ENCODE results near the gene PLAU.
"Not testable (repeated sequence)": the region's sequence is repeated elsewhere in the genome, so short reads cannot be mapped to it uniquely, and the experiment has no call there.

PLAU gene

GRCh38 chr10:73910401-73910763, 550 bp upstream of the PLAU start:
- no peaks in the 10 kb centered on the region for H3K36me3 Mint-ChIP-seq
- no peak overlapping the region for H3K27ac Mint-ChIP-seq
- DNase-seq = no peak
- peaks cover 46% of the 10 kb centered on the region for H3K4me1 Mint-ChIP-seq
- H3K9me3 Mint-ChIP-seq = no peaks in the 10 kb centered on the region
- peaks cover 93% of the 10 kb centered on the region for H3K27me3 Mint-ChIP-seq
- H3K4me3 Mint-ChIP-seq = peak overlapping the region; percentile 65
- CTCF ChIA-PET = interaction anchor here (0.7 to 1.3 kb wide), 3 partner anchors 8 to 24 kb away, joined by 3 to 5 read pairs (median 3); no protein-coding TSS in a partner anchor

DNA sequence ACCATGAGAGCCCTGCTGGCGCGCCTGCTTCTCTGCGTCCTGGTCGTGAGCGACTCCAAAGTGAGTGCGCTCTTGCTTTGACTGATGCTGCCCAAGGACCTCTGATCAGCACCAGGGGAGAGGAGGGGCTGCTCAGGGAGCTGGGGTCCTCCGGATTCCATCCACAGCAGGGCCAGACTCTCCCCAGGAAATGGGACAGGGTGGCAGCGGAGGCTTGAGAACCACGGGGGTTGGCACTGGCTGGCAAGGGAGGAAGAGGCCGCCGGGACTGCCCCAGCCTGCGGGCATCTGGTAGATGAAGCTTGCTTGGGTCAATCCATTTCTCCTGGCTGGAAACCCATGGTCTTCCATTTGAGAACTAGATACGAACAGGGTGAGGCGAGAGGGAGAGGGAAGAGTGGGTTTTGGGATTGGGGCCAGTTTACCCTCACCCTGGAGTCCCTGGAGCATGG, 647 bp downstream of the PLAU start:
- Mint-ChIP-seq H3K9me3 (no peaks in the 10 kb centered on the region), H3K27ac (no peak overlapping the region), H3K27me3 (peaks cover 96% of the 10 kb centered on the region), H3K36me3 (no peaks in the 10 kb centered on the region), H3K4me1 (peaks cover 46% of the 10 kb centered on the region), H3K4me3 (peak overlapping the region; percentile 86)
- DNase-seq = no peak
- CTCF ChIA-PET = interaction anchor here (0.8 to 1.7 kb wide), 4 partner anchors 9 to 28 kb away, joined by 3 to 7 read pairs (median 4); no protein-coding TSS in a partner anchor

- CTCF ChIA-PET = interaction anchor here (1.1 kb wide), 1 partner anchor 28 kb away, joined by 5 read pairs; no protein-coding TSS in a partner anchor
- H3K27ac Mint-ChIP-seq = no peak overlapping the region
- H3K36me3 Mint-ChIP-seq = peaks cover 5% of the 10 kb centered on the region
- peaks cover 27% of the 10 kb centered on the region for H3K4me1 Mint-ChIP-seq
- peaks cover 8% of the 10 kb centered on the region for H3K9me3 Mint-ChIP-seq
- H3K4me3 Mint-ChIP-seq = no peak overlapping the region
- DNase-seq = no peak
- H3K27me3 Mint-ChIP-seq = peaks cover 94% of the 10 kb centered on the region
These were observed 3.1 kb downstream of the PLAU start for GRCh38 chr10:73914036-73914435.

DNA sequence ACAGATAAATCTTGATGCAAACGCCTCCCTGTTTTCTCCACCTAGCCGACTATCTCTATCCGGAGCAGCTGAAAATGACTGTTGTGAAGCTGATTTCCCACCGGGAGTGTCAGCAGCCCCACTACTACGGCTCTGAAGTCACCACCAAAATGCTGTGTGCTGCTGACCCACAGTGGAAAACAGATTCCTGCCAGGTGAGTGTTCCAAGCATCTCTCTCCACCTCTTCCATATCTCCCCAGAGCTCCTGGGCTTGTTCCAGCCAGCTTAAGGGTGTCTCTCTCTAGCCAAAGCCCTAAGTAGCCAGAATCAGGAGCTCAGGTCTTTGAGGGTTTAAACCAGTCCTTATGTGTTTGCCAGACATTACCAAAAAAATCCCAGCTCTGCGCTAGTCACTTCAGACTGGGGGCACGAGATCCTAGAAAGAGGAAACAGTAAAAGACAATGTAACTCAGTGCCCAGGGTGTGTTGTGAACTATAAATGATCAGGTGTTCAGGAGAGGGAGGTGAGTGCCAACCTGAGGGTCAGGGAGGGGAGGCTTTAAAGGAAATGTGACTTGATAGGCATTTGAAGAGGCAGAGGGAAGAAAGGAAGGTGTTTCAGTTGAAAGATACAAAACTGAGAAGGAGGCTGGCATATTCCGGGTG, 4.4 kb downstream of the PLAU start:
- H3K27ac Mint-ChIP-seq = no peak overlapping the region
- peaks cover 14% of the 10 kb centered on the region for H3K9me3 Mint-ChIP-seq
- CTCF ChIA-PET = interaction anchor here (0.7 to 1.2 kb wide), 3 partner anchors 21 to 187 kb away, joined by 3 read pairs; no protein-coding TSS in a partner anchor
- peaks cover 94% of the 10 kb centered on the region for H3K27me3 Mint-ChIP-seq
- peaks cover 9% of the 10 kb centered on the region for H3K36me3 Mint-ChIP-seq
- no peak overlapping the region for H3K4me3 Mint-ChIP-seq
- DNase-seq = no peak
- peaks cover 20% of the 10 kb centered on the region for H3K4me1 Mint-ChIP-seq

DNA sequence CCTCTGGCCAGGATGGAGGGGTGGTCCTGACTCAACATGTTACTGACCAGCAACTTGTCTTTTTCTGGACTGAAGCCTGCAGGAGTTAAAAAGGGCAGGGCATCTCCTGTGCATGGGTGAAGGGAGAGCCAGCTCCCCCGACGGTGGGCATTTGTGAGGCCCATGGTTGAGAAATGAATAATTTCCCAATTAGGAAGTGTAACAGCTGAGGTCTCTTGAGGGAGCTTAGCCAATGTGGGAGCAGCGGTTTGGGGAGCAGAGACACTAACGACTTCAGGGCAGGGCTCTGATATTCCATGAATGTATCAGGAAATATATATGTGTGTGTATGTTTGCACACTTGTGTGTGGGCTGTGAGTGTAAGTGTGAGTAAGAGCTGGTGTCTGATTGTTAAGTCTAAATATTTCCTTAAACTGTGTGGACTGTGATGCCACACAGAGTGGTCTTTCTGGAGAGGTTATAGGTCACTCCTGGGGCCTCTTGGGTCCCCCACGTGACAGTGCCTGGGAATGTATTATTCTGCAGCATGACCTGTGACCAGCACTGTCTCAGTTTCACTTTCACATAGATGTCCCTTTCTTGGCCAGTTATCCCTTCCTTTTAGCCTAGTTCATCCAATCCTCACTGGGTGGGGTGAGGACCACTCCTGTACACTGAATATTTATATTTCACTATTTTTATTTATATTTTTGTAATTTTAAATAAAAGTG, 6.0 kb downstream of the PLAU start:
- Mint-ChIP-seq H3K4me1 (peaks cover 22% of the 10 kb centered on the region), H3K27me3 (peaks cover 93% of the 10 kb centered on the region), H3K4me3 (no peak overlapping the region), H3K36me3 (peaks cover 9% of the 10 kb centered on the region), H3K9me3 (peaks cover 14% of the 10 kb centered on the region), H3K27ac (no peak overlapping the region)
- DNase-seq = no peak
- CTCF ChIA-PET = interaction anchor here (1.6 kb wide), 1 partner anchor 24 kb away, joined by 8 read pairs; no protein-coding TSS in a partner anchor

- peaks cover 9% of the 10 kb centered on the region for H3K36me3 Mint-ChIP-seq
- no peak overlapping the region for H3K4me3 Mint-ChIP-seq
- peak overlapping the region; percentile 9 for H3K27ac Mint-ChIP-seq
- H3K27me3 Mint-ChIP-seq = peaks cover 93% of the 10 kb centered on the region
- CTCF ChIA-PET = interaction anchor here (1.6 kb wide), 1 partner anchor 23 kb away, joined by 8 read pairs; no protein-coding TSS in a partner anchor
- peaks cover 14% of the 10 kb centered on the region for H3K9me3 Mint-ChIP-seq
- no peak for DNase-seq
- H3K4me1 Mint-ChIP-seq = peaks cover 28% of the 10 kb centered on the region
These were observed 6.8 kb downstream of the PLAU start for GRCh38 chr10:73917566-73918305.

- not testable (repeated sequence) for H3K27ac Mint-ChIP-seq, H3K4me3 Mint-ChIP-seq, DNase-seq
- Mint-ChIP-seq H3K9me3 (peaks cover 14% of the 10 kb centered on the region), H3K4me1 (peaks cover 33% of the 10 kb centered on the region), H3K27me3 (peaks cover 93% of the 10 kb centered on the region), H3K36me3 (peaks cover 10% of the 10 kb centered on the region)
- CTCF ChIA-PET = interaction anchor here (0.7 to 2.5 kb wide), 3 partner anchors 21 to 40 kb away, joined by 3 to 10 read pairs (median 3); no protein-coding TSS in a partner anchor
These were observed 8.5 kb downstream of the PLAU start for GRCh38 chr10:73919481-73919880.

DNA sequence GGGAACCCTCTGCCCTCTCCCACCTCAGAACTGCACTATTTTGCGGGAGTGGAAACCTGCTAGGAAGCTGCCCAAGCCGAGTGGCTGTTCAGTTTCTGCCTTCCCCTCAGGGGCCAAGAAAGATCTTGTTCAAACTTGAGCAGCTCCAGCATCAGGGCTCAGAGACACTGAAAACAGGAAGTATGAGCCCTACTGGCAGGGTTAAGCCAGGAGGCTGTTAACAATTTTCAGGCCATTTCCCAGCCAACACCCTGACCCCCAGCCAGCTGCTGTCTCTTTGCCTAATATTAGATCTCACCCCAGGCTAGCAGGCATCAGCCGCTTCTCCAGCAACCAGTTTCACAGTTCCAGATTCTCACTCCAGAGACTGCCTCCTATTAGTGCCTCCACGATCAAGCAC, 9.2 kb downstream of the PLAU start:
- Mint-ChIP-seq H3K27ac (no peak overlapping the region), H3K36me3 (peaks cover 13% of the 10 kb centered on the region), H3K4me1 (peaks cover 33% of the 10 kb centered on the region), H3K9me3 (peaks cover 14% of the 10 kb centered on the region), H3K4me3 (no peak overlapping the region), H3K27me3 (peaks cover 93% of the 10 kb centered on the region)
- DNase-seq = no peak
- CTCF ChIA-PET = interaction anchor here (0.7 to 2.5 kb wide), 3 partner anchors 20 to 40 kb away, joined by 3 to 10 read pairs (median 3); no protein-coding TSS in a partner anchor

- CTCF ChIA-PET = interaction anchor here (0.6 kb wide), 1 partner anchor 36 kb away, joined by 4 read pairs; no protein-coding TSS in a partner anchor
- peaks cover 93% of the 10 kb centered on the region for H3K27me3 Mint-ChIP-seq
- peaks cover 14% of the 10 kb centered on the region for H3K9me3 Mint-ChIP-seq
- H3K4me1 Mint-ChIP-seq = peaks cover 35% of the 10 kb centered on the region
- H3K4me3 Mint-ChIP-seq = peak overlapping the region; percentile 3
- peak; percentile 54 for DNase-seq
- H3K27ac Mint-ChIP-seq = peak overlapping the region; percentile 72
- H3K36me3 Mint-ChIP-seq = peaks cover 13% of the 10 kb centered on the region
These were observed 11.3 kb downstream of the PLAU start for GRCh38 chr10:73922007-73922863.

- H3K9me3 Mint-ChIP-seq = peaks cover 13% of the 10 kb centered on the region
- peaks cover 95% of the 10 kb centered on the region for H3K27me3 Mint-ChIP-seq
- H3K4me1 Mint-ChIP-seq = peaks cover 35% of the 10 kb centered on the region
- peaks cover 11% of the 10 kb centered on the region for H3K36me3 Mint-ChIP-seq
- DNase-seq = no peak
- no peak overlapping the region for H3K27ac Mint-ChIP-seq
- CTCF ChIA-PET = interaction anchor here (0.6 kb wide), 1 partner anchor 36 kb away, joined by 4 read pairs; no protein-coding TSS in a partner anchor
- no peak overlapping the region for H3K4me3 Mint-ChIP-seq
These were observed 11.9 kb downstream of the PLAU start for GRCh38 chr10:73922864-73923133.

DNA sequence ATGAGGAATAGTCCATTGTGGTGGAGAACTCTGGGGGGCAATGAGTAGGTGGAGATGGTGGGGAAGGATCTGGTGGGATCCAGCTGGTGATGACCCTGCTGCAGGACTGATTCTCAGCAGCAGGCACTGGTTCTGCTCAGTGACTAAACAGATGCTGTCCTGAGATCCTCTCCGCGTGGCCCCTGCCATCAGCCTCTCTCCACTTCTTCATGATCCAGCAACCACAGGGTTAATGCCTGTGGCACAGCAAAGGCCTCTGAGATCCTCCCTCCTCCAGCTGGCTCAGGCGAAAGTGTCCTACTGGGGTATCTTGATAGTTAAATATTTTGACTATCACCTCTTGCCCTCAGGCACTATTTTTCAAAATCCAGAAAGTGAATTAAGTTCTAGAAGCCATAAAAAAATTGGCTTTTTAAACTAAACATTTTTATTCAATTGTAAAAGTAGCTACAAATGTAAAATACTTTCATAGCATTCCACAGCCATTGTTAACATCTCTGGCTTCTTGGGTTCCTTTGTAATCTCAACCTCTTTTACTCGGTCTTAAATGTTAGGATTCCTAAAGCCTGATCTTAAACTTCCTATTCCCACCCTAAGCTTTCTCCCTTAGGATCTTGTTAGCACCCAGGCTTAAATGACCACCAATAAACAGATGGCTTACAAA, 13.1 kb downstream of the PLAU start:
- Mint-ChIP-seq H3K27me3 (peaks cover 97% of the 10 kb centered on the region), H3K27ac (no peak overlapping the region), H3K9me3 (peaks cover 6% of the 10 kb centered on the region), H3K4me1 (peaks cover 35% of the 10 kb centered on the region), H3K4me3 (no peak overlapping the region), H3K36me3 (peaks cover 8% of the 10 kb centered on the region)
- CTCF ChIA-PET = interaction anchor here (1.0 to 1.4 kb wide), 2 partner anchors 17 to 40 kb away, joined by 3 to 4 read pairs; no protein-coding TSS in a partner anchor
- no peak for DNase-seq

DNA sequence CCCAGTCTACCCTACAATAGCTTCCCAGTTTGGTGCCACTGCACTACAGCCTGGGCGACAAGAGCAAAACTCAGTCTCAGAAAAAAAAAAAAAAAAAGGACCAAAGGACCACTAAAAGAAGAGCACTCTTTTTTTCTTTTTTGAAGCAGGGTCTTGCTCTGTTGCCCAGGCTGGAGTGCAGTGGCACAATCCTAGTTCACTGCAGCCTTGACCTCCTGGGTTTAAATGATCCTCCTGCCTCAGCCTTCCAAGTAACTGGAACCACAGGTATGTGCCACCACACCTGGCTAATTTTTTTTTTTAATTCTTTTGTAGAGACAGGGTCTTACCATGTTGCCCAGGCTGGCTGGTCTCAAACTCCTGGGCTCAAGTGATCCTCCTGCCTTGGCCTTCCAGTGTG, 14.0 kb downstream of the PLAU start:
- no peak overlapping the region for H3K27ac Mint-ChIP-seq
- CTCF ChIA-PET = no interaction called here
- DNase-seq = no peak
- H3K4me1 Mint-ChIP-seq = peaks cover 33% of the 10 kb centered on the region
- H3K27me3 Mint-ChIP-seq = peaks cover 97% of the 10 kb centered on the region
- H3K36me3 Mint-ChIP-seq = peaks cover 6% of the 10 kb centered on the region
- H3K4me3 Mint-ChIP-seq = no peak overlapping the region
- H3K9me3 Mint-ChIP-seq = peaks cover 4% of the 10 kb centered on the region

- no peak for DNase-seq
- no peaks in the 10 kb centered on the region for H3K9me3 Mint-ChIP-seq
- no peak overlapping the region for H3K27ac Mint-ChIP-seq
- peaks cover 5% of the 10 kb centered on the region for H3K36me3 Mint-ChIP-seq
- CTCF ChIA-PET = no interaction called here
- H3K4me1 Mint-ChIP-seq = peaks cover 27% of the 10 kb centered on the region
- H3K4me3 Mint-ChIP-seq = no peak overlapping the region
- peaks cover 93% of the 10 kb centered on the region for H3K27me3 Mint-ChIP-seq
These were observed 14.6 kb downstream of the PLAU start for GRCh38 chr10:73925539-73925938.

Measured in activated naive CD4-positive, alpha-beta T cell treated with anti-CD3 and anti-CD28 coated beads, Interleukin-2, amount 10 ng/mL, durations not matched to agents 7 days and 5 days (primary cell).